BJ (cell line): ENCODE data around the gene CTNNA2. TPM values are rescaled to one million over a fixed set of nuclear protein-coding genes. Genes with fewer than 3 reads are reported as not detected.

Experiments used
- CTCF ChIA-PET: fragments of 350-600 bp; formaldehyde crosslinking; extraction: SDS; loops from one replicate; lab custom pipeline; 2021; ENCODE audit warnings: antibody characterized with exemption, inconsistent platforms; lab: Yijun Ruan, JAX
- POLR2A ChIA-PET: fragments of 300-600 bp; sonication (Branson Sonifier 250); formaldehyde crosslinking; extraction: SDS; loops from one replicate; lab custom pipeline; 2021; ENCODE audit warnings: antibody characterized with exemption; lab: Charles Lee
- DNase-seq: peaks from one replicate; pipeline ENCODE4 v3.0.0-alpha.2; 2011; ENCODE audit warnings: low read depth
- H3K27me3 ChIP-seq: 2 replicates; pipeline ENCODE4 v1.6.0; 2011; ENCODE audit warnings: low read length; ENCODE audit not compliant: control insufficient read depth, insufficient read depth
- H3K36me3 ChIP-seq: 2 replicates; pipeline ENCODE4 v1.5.1; 2011; ENCODE audit warnings: low read length; ENCODE audit not compliant: control insufficient read depth, insufficient read depth
- H3K4me3 ChIP-seq: 2 replicates; pipeline ENCODE4 v1.5.1; 2011; ENCODE audit warnings: low read depth, mild to moderate bottlenecking, control low read depth, low read length
- CTCF ChIP-seq: IDR thresholded peaks from 2 replicates; pipeline ENCODE4 v1.5.1; 2011; ENCODE audit warnings: low read depth, mild to moderate bottlenecking, control low read depth, inconsistent platforms, low read length, moderate library complexity; ENCODE audit not compliant: insufficient read depth
- polyA plus RNA-seq: library from polyadenylated mRNA; depleted of rRNA; stranded (reverse); fragments of >200 nt; gene quantifications from 2 replicates; pipeline ENCODE4 v1.2.3, GENCODE V29; 2011

Gene CTNNA2
- polyA plus RNA-seq, 1 experiment, result not detected

GRCh38 chr2:79711098-79711497, 198.2 kb downstream of the CTNNA2 start:
- DNase-seq, result no peak
- no peaks in the 10 kb centered on the region; the same call in 1 of the 2 replicates for H3K27me3 ChIP-seq
- ChIA-PET CTCF (interaction anchor here (1.0 kb wide), 2 partner anchors 25 to 28 kb away, joined by 3 to 4 read pairs; no protein-coding TSS in a partner anchor), POLR2A (no interaction called here)
- no peak overlapping the region for H3K4me3 ChIP-seq
- H3K36me3 ChIP-seq, result no peaks in the 10 kb centered on the region
- TF ChIP-seq CTCF, result no peak

GRCh38 chr2:79713131-79713785, 200.4 kb downstream of the CTNNA2 start:
- POLR2A ChIA-PET, result no interaction called here
- CTCF ChIA-PET, result interaction anchor here (1.6 kb wide), 1 partner anchor 142 kb away, joined by 3 read pairs; no protein-coding TSS in a partner anchor
- H3K36me3 ChIP-seq, result no peaks in the 10 kb centered on the region
- no peaks in the 10 kb centered on the region; the same call in 1 of the 2 replicates for H3K27me3 ChIP-seq
- TF ChIP-seq CTCF, result no peak
- H3K4me3 ChIP-seq, result no peak overlapping the region
- no peak for DNase-seq

GRCh38 chr2:79714283-79714682, 201.4 kb downstream of the CTNNA2 start:
- ChIA-PET CTCF (interaction anchor here (0.6 kb wide), 1 partner anchor 669 kb away, joined by 3 read pairs; no protein-coding TSS in a partner anchor), POLR2A (no interaction called here)
- no peaks in the 10 kb centered on the region for H3K36me3 ChIP-seq
- TF ChIP-seq CTCF, result no peak
- DNase-seq, result no peak
- H3K4me3 ChIP-seq, result no peak overlapping the region
- H3K27me3 ChIP-seq, result no peaks in the 10 kb centered on the region; the same call in 1 of the 2 replicates

- ChIA-PET CTCF (no interaction called here), POLR2A (no interaction called here)
- Histone ChIP-seq H3K4me3 (no peak overlapping the region), H3K36me3 (no peaks in the 10 kb centered on the region), H3K27me3 (no peaks in the 10 kb centered on the region)
- no peak for DNase-seq
- TF ChIP-seq CTCF, result no peak
These were observed 202.5 kb downstream of the CTNNA2 start for GRCh38 chr2:79715338-79715737.

- POLR2A ChIA-PET, result no interaction called here
- CTCF ChIA-PET, result no interaction called here
- no peak for DNase-seq
- Histone ChIP-seq H3K4me3 (no peak overlapping the region), H3K36me3 (no peaks in the 10 kb centered on the region), H3K27me3 (no peaks in the 10 kb centered on the region)
- no peak for TF ChIP-seq CTCF
These were observed 203.4 kb downstream of the CTNNA2 start for GRCh38 chr2:79716266-79716665.
